GM19193 (cell line): ENCODE measurements around the gene TXNDC11.

Experiments used
- POLR2A ChIP-seq: IDR thresholded peaks from 4 replicates; pipeline ENCODE4 v1.6.1; 2011; ENCODE audit not compliant: insufficient read depth, insufficient read length; ENCODE audit errors: extremely low read depth

TXNDC11 gene

DNA sequence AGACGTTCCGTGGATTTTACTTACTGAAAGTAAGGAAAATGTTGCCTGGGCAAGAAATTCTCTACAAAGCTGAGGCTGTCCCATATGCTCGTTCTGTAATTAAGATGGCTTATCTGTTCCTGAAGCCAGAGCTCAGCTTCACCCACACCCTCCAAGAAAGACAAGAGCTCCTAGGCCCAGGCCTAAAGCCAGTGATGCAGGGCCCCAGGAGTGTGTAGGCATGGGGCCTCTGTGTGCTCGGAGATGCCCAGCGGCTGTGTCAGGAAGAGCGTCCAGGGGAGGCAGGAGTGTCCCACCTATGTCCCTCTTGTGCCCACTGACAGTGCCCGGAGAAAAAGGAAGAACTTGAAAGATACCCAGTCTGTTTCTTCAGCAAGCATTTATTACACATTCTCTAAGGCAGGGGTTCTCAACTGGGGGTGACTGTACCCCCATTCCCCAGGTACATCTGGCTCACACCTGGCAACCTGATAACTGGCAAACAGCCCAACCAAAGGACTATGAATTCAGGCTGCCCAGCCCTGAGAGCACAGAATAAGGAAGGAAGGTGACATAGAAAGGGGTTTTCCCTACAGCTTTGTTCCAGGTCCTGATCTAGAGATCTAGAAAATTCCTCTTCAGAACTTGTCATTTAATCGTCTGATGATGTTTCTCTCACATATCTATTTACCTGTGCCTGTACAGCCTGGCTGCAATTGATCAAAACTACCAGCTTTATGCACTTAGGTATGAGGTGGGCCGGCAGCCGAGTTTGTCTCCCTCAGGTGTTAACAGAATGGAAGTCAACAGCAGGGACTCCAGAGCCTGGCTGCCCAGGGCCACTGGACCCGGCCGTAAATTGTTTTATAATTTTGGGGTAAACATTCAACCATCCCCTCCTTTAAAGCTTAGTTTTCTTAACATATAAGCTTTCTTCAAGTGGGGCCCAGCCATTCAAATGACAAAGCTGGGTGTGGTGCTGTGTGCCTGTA is 62.4 kb downstream of the TXNDC11 start:
- TF ChIP-seq POLR2A = no peak

DNA sequence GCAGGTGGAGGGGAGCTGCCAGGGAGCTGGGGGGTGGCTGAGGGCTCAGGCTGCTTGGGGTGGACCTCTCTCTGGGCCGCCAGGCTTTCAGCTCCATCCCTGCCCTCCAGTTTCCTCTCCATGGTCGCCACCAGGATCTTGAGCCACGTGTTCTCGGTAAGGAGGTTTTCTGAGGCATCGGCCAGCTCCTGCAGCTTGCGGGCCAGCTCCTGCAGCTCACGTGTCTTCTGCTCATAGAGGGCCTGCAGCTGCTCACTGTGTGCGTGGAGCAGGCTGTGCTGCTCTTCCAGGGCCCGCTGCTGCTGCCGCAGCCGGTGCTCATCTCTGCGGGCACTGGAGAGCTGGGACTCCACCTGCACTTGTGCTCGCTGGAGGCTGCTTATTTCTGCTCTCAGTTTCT is 63.4 kb downstream of the TXNDC11 start:
- peak; percentile 31 for TF ChIP-seq POLR2A

DNA sequence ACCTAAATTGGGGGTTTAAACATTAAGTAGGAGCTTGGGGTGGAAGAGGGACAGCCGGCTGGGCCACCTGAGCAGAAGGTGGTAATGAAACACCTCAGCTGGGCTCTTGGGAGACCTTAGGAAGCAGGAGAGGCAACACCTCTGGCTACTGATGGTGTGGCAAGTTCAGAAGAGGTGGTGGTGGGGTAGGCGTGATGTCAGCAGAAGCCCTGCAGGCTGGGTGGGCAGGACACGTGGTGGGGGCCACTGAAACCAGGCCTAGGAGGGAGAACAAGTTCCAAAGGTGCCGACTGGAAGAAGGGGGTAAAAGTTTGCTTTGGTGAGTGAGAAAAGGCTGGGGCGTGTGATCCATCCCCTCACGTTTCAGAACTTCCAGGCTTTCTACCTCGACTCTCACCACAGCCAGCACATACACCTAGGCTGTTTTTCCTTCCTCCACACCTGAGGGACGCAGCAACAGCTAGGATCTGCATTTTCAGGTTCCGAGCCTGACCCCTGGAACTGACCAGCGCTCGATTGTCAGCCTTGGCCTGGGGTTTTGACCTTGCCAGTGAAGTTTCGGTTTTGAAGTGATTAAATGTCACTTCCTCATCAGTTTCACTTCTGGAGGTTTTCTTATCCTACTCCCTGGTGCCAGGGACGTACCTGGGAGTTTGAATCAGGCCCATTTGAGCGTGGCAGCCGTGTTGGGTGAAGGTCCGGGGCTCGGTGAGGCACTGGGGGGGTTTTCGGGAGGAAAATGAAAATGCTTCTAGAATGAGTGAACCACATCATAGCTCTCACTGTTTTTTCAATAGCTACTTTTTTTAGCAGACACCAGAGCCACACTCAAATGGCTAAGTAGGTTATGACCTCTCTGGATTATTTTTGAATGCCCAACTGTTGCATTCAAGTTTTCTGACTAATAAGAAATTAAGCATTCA is 64.4 kb downstream of the TXNDC11 start:
- peak; percentile 12 for TF ChIP-seq POLR2A

DNA sequence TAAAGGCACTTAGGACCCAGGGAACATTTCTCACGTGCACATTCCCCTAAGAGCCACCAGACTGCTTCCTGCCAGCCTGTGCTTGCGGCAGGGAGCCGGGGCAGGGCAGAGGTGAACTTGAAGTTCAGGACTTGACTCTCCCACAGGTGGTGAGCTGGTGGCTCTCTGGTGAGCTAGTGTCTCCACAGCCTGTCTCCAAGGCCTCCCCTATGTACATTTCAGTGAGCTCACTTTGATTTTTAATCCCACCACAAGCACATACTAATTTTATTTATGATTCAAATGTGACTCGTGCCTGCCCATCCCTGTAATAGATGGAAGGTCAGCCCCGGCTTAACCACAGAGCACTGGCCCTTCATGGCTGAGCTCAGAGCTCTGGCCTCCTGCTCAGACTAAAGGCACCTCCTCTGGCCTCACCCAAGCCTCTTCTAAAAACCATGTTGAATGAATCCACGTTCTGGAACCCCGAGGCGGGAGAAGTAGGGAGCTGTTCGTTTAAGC is 65.2 kb downstream of the TXNDC11 start:
- no peak for TF ChIP-seq POLR2A

DNA sequence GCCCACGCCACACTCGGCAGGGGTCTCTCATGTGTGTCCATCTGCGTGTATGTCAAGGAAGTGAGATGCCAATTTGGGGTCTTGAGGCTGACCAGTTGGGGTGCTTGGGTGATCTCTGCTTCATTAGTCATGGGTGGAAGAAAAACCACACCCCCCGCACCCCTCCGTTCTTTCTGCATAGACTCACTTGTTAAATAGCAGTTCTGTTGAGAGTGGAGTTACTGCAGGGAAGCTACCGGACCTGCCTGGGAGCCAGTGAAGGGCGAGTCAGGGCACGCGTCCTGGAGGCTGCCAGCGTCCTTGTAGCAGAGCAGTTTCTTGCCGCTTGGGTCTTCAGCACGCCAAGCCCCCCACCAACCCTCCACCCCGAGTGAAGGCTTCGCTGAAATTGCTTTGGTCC is 65.9 kb downstream of the TXNDC11 start:
- no peak for TF ChIP-seq POLR2A

DNA sequence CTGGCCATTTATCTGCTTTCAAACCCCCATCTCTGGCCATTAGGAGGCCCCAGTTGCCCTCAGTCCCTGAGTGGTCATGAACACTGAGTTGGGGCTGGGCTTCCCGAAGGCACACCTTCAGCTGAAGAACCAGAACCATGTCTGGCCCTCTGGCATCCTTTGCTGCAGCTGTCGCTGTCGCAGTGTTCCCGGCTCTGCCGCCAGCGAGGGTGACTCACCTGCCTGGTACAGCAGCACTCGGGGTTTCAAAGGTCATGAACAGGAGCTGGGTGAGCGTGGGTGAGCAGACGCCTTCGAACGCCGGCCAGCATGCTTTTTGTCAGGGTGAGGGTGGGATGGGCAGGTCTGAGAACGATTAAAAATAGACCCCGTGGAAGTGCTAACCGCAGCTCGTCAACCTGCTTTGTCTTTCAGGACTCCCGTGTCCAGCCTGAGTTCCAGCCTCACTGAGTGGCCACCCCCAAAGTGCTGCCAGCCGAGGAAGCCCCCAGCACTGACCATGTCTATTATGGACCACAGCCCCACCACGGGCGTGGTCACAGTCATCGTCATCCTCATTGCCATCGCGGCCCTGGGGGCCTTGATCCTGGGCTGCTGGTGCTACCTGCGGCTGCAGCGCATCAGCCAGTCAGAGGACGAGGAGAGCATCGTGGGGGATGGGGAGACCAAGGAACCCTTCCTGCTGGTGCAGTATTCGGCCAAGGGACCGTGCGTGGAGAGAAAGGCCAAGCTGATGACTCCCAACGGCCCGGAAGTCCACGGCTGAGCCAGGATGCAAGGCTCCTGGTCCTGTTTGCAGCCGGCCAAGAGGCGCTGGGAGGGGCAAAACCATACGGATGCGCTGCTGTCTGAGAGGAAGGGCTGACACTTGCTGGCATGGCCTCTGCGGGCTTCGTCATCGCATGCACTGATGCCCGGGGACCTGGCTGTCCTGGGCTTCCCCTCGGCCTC is 66.8 kb downstream of the TXNDC11 start:
- TF ChIP-seq POLR2A = peak; percentile 12

DNA sequence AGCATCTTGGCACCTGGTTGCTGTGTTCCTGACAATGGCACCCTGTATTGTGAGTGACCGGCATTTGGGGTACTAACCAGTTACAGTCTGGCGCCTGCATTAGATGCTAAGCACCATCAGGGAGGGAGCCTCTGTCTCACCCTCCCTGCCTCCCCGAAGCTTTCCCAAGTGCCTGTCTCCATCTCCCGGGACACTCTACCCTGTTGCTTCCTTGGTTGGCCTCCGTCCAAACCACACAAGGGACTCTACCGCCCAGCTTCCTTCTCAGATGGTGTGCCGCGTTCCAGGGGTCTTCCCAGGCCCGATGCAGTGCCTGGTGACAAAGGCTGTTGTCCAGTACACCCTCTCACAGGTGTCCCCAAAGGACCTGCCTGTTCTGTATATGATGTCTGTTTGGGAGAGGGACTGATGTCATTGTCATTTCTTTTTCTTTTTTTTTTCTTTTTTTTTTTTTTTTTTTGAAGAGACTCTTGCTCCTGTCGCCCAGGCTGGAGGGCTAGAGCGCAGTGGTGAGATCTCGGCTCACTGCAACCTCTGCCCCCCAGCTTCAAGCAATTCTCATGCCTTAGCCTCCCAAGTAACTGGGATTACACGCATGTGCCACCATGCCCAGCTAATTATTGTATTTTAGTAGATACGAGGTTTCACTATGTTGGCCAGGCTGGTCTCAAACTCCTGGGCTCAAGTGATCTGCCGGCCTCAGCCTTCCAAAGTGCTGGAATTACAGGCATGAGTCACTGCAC is 67.7 kb downstream of the TXNDC11 start:
- TF ChIP-seq POLR2A = no peak

DNA sequence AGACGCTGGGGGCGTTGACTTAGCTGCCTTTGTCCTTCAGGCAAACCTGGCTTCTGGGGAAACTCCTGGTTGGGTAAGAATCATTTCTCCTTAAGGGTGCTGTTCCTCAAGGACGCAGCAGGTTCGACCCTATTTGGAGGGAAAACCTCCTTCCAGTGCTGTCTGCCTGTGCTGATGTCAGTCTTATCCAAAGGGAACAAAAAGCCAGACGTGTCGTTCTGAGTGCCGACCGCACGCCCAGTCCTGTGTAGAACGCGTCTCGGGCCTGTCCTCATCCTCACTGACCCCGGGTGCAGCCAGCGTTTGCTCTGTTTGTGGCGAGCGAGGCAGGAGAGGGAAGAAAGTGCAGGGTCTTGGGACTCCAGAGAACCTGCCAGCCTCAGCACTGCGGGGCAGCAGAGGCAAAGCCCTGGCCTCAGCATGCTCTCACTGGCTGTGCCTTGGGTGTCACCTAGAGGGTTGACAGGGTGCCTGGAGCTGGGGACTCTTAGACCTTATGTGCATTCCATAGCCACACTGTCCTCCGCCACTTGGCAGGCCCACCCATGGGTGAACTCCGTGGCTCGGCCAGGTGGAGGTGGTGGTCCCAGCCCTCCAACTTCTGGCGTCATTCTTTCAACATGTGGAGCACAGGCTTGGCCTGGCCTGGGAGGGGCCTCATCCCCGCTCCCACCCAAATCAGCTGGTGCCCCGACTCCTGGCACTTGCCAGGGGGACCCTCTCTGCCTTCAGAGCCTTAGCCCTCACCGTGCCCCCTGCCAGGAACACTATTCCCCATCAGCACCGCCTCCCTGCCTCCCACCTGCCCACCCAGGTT is 68.4 kb downstream of the TXNDC11 start:
- no peak for TF ChIP-seq POLR2A

DNA sequence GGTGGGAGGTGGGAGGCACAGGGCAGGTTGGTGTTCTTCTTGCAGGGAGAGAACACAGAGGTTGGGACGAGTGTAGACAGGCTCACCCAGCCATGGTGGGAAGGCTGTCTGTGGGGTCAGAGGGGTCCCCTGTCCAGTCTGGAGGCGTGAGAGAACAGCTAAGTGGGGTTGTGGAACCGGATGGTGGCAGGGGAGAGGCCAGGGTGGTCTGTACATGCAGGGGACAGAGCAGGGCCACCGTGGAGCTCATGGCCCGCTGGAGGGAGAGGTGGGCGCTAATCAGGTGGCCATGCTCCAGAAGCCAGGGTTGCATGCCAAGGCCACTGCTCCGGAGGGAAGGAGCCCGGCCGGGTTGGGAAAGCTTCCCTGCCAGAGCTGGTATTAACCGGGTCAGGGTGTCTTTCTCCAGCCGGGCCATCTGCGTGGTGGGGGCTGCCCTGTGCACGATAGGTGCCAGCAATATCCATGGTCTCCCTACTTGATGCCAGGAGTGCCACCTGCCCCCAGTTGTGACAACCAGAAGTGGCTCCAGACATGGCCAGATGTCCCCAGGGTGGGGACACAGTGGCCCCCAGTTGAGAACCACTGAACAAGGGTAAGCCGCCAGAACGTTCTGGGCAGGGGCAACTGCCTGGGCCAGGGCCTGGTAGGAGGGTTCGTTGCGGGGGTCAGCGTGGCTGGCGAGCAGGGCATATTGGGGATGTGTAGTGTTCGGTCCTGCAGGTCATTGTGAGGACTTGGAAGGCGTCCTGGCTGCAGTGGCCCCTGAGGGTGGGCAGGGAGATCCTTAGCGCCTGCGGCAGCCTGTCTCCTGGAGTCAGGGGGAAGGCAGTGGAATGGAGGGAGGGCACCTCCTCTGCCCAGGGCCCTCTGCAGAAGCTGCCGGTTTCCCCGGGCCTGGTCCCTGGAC is 69.3 kb downstream of the TXNDC11 start:
- TF ChIP-seq POLR2A = no peak

DNA sequence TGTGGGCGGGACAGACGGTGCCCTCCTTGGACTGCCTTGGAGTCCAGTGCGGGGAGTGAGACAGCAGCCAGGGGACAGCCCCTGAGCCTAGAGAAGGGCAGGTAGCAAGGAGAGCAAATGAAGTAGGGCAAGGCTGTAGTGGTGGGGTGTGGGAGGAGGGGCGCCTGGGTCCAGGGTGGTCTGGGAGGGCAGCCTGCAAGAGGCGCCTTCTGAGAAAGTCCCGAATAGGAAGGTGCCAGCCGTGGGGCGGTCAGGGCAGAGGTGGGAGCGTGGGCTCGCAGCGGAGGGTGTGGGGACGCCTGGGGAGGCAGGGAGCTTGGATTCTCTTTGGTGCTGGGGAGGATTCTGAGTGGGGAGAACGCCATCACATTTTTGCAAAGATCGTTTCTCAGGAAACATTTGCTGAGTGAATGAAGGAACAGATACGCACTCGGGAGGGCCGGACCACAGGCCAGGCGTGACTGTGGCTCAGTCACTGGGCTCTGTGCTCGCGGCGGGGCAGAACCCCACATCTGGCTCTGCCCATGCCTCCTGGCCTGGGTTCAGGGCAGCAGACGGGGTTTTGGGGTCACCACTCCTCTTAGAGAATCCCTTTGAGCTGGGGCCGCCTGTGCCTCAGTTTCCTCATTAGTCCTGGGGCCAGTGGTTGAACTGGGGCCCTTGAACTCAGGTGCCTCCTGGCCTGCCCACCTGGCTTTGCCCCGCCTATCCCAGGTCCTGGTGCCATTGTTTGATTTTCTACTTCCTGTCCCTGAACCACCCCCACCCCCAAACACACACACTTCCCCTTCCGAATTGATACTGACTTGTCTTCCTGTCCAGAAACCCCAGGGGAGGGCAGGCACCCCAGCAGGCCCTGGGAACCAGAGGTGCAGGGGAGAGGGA is 70.2 kb downstream of the TXNDC11 start:
- TF ChIP-seq POLR2A = no peak

DNA sequence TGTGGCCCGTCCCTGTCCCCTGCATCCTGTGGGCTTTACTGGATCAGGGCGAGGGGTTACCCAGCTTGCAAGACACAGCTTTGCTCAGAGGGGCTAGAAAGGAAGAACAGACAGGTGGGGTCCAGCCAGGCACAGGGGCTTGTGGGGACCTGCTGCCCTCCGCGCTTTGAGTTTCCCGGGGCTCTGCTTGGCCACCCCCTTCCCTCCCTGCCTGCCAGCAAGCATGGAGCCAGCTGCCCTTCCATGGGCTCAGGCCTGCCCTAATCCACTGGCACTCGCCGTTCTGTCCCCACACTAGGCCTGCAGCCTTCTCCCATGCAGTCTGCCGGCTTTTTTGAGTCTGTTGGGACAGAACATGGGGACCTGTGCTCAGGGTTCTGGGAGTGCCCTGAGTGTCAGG is 71.0 kb downstream of the TXNDC11 start:
- no peak for TF ChIP-seq POLR2A

DNA sequence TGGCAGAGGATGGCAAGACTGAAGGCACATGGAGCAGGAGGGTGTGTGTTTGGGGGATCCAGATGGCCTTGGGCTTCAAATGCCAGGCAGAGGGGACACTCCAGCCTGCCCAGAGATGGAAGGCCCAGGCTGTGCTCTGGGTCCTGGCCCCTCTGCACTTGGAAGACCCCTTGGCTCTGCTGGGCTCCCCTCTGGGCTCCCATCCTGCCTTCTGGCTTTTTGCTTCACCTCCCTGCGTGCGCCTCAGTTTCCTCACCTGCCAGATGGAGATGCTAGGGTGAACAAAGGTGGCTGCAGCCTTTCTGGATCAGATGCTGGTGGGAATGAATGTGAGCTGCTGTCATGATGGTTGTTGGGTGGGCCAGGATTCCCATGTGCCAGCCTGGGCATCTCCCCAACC is 71.4 kb downstream of the TXNDC11 start:
- TF ChIP-seq POLR2A = no peak
